Stimulated activated effector memory CD8-positive, alpha-beta T cell treated with anti-CD3 and anti-CD28 coated beads, Interleukin-12 subunit alpha, Interleukin-12 subunit beta, amount 100 ng/mL, for 72 hours (primary cell): ENCODE data around the gene CDC42SE1.

Source experiments
- ATAC-seq: fragments of 150-1000 bp; cut with Tn5 transposase; 2 replicates; pipeline ENCODE4 v1.10.0; 2021
- DNase-seq, 2 donors: peaks; one replicate each; pipeline ENCODE4 v3.0.0; 2021 to 2022; ENCODE audit warnings: low spot score in 2 of 2
- H3K27ac Mint-ChIP-seq: one replicate; pipeline ENCODE4 v1.8.0; 2022; ENCODE audit warnings: mild to moderate bottlenecking, mixed read lengths
- H3K36me3 Mint-ChIP-seq: one replicate; pipeline ENCODE4 v1.8.0; 2022; ENCODE audit warnings: mild to moderate bottlenecking, mixed read lengths
- H3K4me1 Mint-ChIP-seq: one replicate; pipeline ENCODE4 v1.8.0; 2022; ENCODE audit warnings: mixed read lengths
- H3K4me3 Mint-ChIP-seq: one replicate; pipeline ENCODE4 v1.8.0; 2022; ENCODE audit warnings: mild to moderate bottlenecking, mixed read lengths
- H3K9me3 Mint-ChIP-seq: one replicate; pipeline ENCODE4 v1.8.0; 2022; ENCODE audit warnings: mixed read lengths

The CDC42SE1 gene

DNA sequence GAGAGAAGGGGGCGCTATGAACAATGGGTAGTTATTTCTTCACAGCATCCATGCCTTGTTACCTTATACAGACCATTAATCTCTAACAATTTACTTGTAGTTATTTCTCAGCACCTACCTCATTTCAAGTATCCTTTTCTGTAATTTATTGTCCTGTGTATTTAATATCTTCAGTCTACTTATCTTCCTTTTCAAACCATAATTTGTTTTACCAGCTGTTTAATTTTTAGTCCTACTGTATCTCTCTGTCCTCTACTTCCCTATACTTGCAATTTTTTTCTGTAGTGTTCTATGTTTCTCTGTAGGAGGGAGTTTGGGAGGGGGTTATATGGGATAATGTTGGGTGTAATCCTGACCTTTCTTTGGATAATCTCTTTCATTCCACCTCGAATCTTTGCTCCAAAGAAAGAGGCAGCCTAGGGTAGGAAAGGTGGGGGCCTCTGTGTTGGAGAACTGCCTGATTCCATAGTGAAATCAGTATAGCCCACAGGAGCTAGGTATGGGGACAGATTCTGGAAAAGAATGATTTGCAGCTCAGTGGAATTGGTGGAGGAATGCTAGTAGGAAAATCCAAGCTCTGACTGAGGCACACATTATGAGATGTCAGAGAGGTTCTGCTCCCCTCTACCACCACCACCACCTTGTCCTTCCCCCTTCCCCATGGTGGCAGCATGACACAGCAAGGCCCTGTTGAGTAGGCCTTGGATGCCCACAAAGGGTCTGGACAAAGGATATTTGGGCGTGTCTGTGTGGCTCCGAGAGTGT is 1.4 kb upstream of the CDC42SE1 start:
- ATAC-seq (no peak), DNase-seq (no peak)
- Mint-ChIP-seq H3K4me3 (peak overlapping the region; percentile 94), H3K9me3 (no peaks in the 10 kb centered on the region), H3K4me1 (peaks cover 37% of the 10 kb centered on the region), H3K36me3 (peaks cover 36% of the 10 kb centered on the region), H3K27ac (peak overlapping the region; percentile 97)

DNA sequence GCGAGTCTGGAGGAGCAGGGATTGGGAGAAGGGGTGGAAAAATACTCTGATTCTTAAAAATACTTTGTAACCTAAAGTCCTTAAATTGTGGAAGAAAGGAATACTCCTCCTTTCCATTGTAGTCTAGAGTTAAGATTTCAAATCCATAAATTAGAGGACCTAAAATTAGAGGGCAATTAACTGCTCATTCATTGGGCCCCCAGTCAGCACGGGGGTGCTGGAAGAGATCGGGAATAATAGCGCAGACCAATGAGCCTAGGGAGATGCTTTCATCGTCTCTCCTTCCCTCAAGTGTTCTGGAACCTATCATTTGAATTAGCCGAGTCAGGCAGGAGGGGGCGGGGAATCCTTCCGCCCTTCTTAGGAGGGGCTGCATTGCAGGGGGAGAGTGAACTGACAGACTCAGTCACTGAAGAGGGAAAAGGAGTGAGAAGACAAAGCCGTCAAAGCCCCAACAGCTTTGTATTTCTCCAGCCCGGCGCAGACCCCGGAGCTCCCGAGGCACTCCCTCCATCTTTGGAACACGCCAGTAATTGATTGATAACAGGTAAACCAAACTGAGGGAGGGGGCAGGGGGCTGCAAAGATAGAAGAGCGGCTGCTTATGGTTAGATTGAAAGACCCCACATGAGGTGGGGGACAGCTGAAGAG is 710 bp upstream of the CDC42SE1 start, which contains the start of gene MLLT11:
MLLT11 (plus strand) TSS at position 391 of the 650 bp plus-strand sequence. CDS start 6,828 bp downstream, outside the sequence.
- Mint-ChIP-seq H3K4me3 (peak within 1 kb of the TSS; percentile 94), H3K36me3 (peaks cover 43% of the 10 kb centered on the region), H3K9me3 (no peaks in the 10 kb centered on the region), H3K27ac (peak within 1 kb of the TSS; percentile 97), H3K4me1 (peaks cover 44% of the 10 kb centered on the region)
- no peak for DNase-seq
- no peak for ATAC-seq

GRCh38 chr1:151058692-151059091 is 730 bp downstream of the CDC42SE1 start:
- peak overlapping the region; percentile 97 for H3K27ac Mint-ChIP-seq
- H3K4me3 Mint-ChIP-seq, result peak overlapping the region; percentile 94
- peaks cover 53% of the 10 kb centered on the region for H3K4me1 Mint-ChIP-seq
- ATAC-seq, result no peak
- DNase-seq, result no peak
- no peaks in the 10 kb centered on the region for H3K9me3 Mint-ChIP-seq
- H3K36me3 Mint-ChIP-seq, result peaks cover 58% of the 10 kb centered on the region

GRCh38 chr1:151056149-151056548 is 3.3 kb downstream of the CDC42SE1 start:
- peak overlapping the region; percentile 97 for H3K27ac Mint-ChIP-seq
- H3K4me3 Mint-ChIP-seq, result peak overlapping the region; percentile 94
- peaks cover 83% of the 10 kb centered on the region for H3K36me3 Mint-ChIP-seq
- peaks cover 53% of the 10 kb centered on the region for H3K4me1 Mint-ChIP-seq
- no peaks in the 10 kb centered on the region for H3K9me3 Mint-ChIP-seq
- DNase-seq (no peak), ATAC-seq (no peak)

DNA sequence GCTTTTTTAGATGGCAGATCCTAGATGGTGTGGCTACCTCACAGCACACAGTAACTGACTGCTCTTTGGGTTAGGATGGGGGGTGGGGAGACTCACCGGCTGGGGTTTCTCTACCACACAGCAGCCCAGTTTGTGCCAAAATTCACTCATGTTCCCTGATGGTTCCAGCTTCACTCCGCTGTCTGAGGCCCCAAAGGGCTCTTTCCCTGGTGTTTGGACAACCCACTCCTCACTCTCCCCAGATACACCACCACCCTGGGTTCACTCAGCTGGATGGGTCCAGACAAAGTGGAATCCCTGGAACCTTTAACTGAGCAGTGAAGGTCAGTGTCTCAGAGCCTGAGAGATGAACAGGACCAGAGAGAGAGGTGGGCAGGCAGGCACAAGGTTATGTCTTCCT is 3.8 kb downstream of the CDC42SE1 start:
- H3K9me3 Mint-ChIP-seq, result no peaks in the 10 kb centered on the region
- H3K36me3 Mint-ChIP-seq, result peaks cover 89% of the 10 kb centered on the region
- H3K4me3 Mint-ChIP-seq, result peak overlapping the region; percentile 94
- ATAC-seq, result no peak
- H3K4me1 Mint-ChIP-seq, result peaks cover 53% of the 10 kb centered on the region
- H3K27ac Mint-ChIP-seq, result peak overlapping the region; percentile 97
- DNase-seq, result no peak

DNA sequence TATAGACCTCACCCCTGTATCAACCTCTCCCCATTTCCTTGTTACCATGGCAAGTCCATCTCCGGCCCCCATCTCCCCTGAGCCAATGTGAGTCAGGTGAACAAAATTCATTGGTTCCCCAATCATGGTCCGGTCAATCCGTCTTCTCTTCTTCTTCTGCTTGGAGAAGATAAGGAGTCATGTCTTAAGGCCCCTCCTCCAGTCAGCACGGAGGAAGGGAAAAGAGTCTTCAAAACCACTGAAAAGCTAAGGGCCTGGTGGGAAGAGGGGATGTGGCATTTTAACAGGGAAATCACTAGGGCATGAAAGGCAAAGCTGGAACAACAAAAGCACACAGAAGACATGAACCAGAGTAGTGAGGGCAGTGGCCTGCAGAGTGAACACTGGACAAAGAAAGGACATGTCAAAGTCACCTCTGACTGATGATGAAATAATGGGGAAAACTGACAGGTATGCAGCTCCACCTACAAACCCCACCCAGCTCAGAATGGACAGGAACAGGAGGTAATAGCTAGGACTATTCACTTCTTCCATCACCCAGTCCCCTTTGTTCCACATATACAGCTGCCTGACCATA is 4.4 kb downstream of the CDC42SE1 start:
- Mint-ChIP-seq H3K4me1 (peaks cover 52% of the 10 kb centered on the region), H3K36me3 (peaks cover 94% of the 10 kb centered on the region), H3K9me3 (no peaks in the 10 kb centered on the region), H3K27ac (peak overlapping the region; percentile 97), H3K4me3 (peak overlapping the region; percentile 94)
- no peak for ATAC-seq
- DNase-seq, result no peak

GRCh38 chr1:151051356-151052009 is 7.9 kb downstream of the CDC42SE1 start:
- Mint-ChIP-seq H3K27ac (peak overlapping the region; percentile 97), H3K4me3 (no peak overlapping the region), H3K36me3 (peaks cover 78% of the 10 kb centered on the region), H3K9me3 (no peaks in the 10 kb centered on the region), H3K4me1 (peaks cover 56% of the 10 kb centered on the region)
- ATAC-seq (no peak), DNase-seq (no peak)

- ATAC-seq (no peak), DNase-seq (no peak)
- Mint-ChIP-seq H3K4me1 (peaks cover 49% of the 10 kb centered on the region), H3K27ac (peak overlapping the region; percentile 43), H3K4me3 (no peak overlapping the region), H3K9me3 (no peaks in the 10 kb centered on the region), H3K36me3 (peaks cover 65% of the 10 kb centered on the region)
These were observed 9.3 kb downstream of the CDC42SE1 start for GRCh38 chr1:151050051-151050688.

GRCh38 chr1:151049458-151049857 is 10.0 kb downstream of the CDC42SE1 start:
- peaks cover 57% of the 10 kb centered on the region for H3K36me3 Mint-ChIP-seq
- ATAC-seq (no peak), DNase-seq (no peak)
- H3K4me3 Mint-ChIP-seq, result peak overlapping the region; percentile 91
- peaks cover 42% of the 10 kb centered on the region for H3K4me1 Mint-ChIP-seq
- H3K9me3 Mint-ChIP-seq, result no peaks in the 10 kb centered on the region
- H3K27ac Mint-ChIP-seq, result peak overlapping the region; percentile 43

DNA sequence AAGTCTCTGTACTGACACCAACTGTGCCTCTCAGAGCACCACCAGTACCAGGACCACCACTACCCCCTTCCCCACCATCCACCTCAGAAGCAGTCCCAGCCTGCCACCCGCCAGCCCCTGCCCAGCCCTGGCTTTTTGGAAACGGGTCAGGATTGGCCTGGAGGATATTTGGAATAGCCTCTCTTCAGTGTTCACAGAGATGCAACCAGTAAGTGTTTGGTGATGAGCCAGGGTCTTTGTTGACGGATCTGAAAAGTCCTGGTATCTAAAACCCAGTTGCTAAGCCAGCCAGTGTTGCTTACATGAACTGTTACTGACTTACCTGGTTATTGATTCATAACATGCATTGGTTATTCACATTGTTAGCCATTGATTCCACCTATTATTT is 10.8 kb downstream of the CDC42SE1 start:
- Mint-ChIP-seq H3K9me3 (no peaks in the 10 kb centered on the region), H3K36me3 (peaks cover 49% of the 10 kb centered on the region), H3K27ac (peak overlapping the region; percentile 93), H3K4me1 (peaks cover 43% of the 10 kb centered on the region), H3K4me3 (peak overlapping the region; percentile 91)
- ATAC-seq (no peak), DNase-seq (no peak)

GRCh38 chr1:151047925-151048644 is 11.3 kb downstream of the CDC42SE1 start:
- Mint-ChIP-seq H3K9me3 (no peaks in the 10 kb centered on the region), H3K4me1 (peaks cover 48% of the 10 kb centered on the region), H3K4me3 (peak overlapping the region; percentile 91), H3K27ac (peak overlapping the region; percentile 93), H3K36me3 (peaks cover 44% of the 10 kb centered on the region)
- ATAC-seq (peak; percentile 85), DNase-seq (peak; percentile 48 to 84)

- Mint-ChIP-seq H3K4me3 (peak within 1 kb of the TSS; percentile 91), H3K9me3 (no peaks in the 10 kb centered on the region), H3K27ac (peak within 1 kb of the TSS; percentile 93), H3K36me3 (peaks cover 38% of the 10 kb centered on the region), H3K4me1 (peaks cover 53% of the 10 kb centered on the region)
- DNase-seq, result peak; percentile 40 to 73
- ATAC-seq, result peak; percentile 81
These were observed 11.9 kb downstream of the CDC42SE1 start, which contains the start of gene C1orf56 for GRCh38 chr1:151047591-151047924. Gene C1orf56, plus strand, starts transcription at chr1:151047751. Its CDS starts 97 bp downstream, at chr1:151047848.

DNA sequence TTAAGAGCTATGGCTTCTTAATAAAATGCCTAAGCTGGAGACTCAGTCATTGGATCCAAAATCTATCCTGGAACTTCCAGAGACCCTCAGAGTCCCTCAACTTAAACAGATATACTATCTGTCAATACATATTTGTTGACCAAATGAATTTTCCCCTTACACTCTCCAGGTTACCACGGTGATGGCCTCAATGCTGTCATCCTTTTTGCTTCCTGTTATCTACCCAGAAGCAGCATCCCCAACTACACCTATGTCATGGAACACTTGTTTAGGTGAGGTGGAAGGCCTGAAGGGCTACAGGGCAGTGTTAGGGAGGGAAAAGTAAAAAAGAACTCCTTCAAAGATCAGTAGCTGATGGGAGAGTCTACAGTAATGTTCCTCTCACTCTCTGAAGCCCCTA is 16.3 kb downstream of the CDC42SE1 start:
- DNase-seq (no peak), ATAC-seq (peak; percentile 17)
- Mint-ChIP-seq H3K36me3 (peaks cover 11% of the 10 kb centered on the region), H3K27ac (peak overlapping the region; percentile 61), H3K4me3 (no peak overlapping the region), H3K4me1 (peaks cover 35% of the 10 kb centered on the region), H3K9me3 (no peaks in the 10 kb centered on the region)

GRCh38 chr1:151039521-151039920 is 19.9 kb downstream of the CDC42SE1 start:
- Mint-ChIP-seq H3K4me3 (no peak overlapping the region), H3K27ac (no peak overlapping the region), H3K9me3 (no peaks in the 10 kb centered on the region), H3K4me1 (peaks cover 21% of the 10 kb centered on the region), H3K36me3 (peaks cover 10% of the 10 kb centered on the region)
- DNase-seq (no peak), ATAC-seq (no peak)
